ENCODE results near the gene EPHA6.
"Not testable (repeated sequence)": the region's sequence is repeated elsewhere in the genome, so short reads cannot be mapped to it uniquely, and the experiment has no call there.

EPHA6 gene

GRCh38 chr3:96931119-96931862 is 116.9 kb downstream of the EPHA6 start:
- DNase-seq: no peak

GRCh38 chr3:96942131-96942530 is 127.7 kb downstream of the EPHA6 start:
- DNase-seq: not testable (repeated sequence)

GRCh38 chr3:96958856-96959255 is 144.5 kb downstream of the EPHA6 start:
- no peak for DNase-seq

DNA sequence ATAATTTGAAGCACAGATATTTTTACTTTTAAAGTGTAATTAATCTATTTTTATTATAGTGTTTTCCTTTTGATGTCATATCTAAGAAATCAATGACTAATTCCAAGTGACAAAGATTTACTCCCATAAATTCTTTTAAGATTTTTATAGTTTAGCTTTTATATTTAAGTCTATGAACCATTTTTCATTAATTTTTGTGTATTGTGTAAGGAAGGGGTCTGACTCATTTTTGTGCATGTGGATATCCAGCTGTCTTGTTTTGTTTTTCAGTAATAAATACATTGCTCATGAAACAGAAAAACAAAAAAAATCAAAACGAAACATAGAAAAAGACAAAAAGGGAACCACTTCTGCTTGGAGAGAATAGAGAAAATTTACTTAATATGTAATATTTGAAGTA is 145.1 kb downstream of the EPHA6 start:
- DNase-seq: no peak

- DNase-seq: no peak
These were observed 145.7 kb downstream of the EPHA6 start for GRCh38 chr3:96959901-96960641.

DNA sequence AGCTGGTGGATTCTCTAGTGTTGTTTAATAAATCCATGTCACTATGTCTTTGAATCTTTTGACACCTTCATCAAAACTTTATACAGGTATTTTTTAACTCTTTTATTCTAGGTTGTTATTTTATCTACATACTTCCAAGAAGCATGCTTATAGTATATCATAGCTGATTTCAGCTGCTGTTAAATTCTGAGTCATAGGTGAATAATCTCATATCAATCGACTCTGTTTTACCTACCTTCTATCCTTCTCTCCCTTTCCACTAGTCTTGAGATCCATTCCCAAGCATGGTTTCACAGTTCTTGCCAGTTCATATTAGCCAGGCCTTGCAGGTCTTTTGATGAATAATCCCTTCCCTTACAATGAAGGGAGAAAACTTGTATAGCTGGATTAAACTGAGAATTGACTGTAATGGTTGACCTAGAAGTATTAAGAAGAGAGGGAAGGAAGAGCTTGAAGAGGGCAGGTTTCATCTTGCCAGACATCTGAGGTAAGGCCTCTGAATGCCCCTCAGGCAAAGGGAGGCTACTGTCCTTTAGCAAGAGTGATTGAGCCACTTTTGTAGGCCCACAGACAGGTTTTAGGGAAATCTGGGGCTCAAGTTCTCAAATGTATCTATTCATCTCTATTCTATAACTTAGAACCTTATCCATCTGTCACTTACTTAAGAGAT is 146.4 kb downstream of the EPHA6 start:
- no peak for DNase-seq

GRCh38 chr3:96961576-96961975 is 147.2 kb downstream of the EPHA6 start:
- no peak for DNase-seq

- DNase-seq: no peak
These were observed 152.0 kb downstream of the EPHA6 start for GRCh38 chr3:96966181-96966929.

DNA sequence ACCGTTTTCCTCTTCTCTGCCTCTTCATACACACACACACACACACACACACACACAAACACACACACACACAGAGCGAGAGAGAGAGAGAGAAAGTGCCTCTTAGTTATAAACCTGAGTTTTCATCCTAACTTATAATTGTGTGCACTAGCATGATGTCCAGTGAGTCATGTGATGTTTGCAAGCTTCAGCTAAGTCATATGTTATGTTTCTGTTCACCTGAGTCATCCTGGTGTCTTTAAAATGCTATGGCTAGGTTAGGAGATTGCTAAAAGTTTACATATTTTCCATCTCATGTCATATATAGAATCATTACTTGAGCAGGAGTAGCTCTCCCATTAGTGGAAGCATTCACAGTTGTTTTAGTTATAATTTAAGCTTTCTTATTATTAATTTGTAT is 155.8 kb downstream of the EPHA6 start:
- no peak for DNase-seq

DNA sequence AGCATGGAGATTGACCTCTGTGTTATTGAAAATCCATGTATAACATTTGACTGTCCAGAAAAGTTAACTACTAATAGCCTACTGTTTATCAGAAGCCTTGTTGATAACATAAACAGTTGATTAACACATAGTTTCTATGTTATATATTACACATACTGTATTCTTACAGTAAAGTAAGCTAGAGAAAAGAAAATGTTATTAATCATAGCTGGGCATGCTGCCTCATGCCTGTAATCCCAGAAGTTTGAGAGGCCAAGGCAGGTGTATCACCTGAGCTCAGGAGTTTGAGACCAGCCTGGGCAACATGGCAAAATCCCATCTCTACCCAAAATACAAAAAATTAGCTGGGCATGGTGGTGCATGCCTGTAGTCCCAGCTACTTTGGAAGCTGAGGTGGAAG is 163.3 kb downstream of the EPHA6 start:
- no peak for DNase-seq

DNA sequence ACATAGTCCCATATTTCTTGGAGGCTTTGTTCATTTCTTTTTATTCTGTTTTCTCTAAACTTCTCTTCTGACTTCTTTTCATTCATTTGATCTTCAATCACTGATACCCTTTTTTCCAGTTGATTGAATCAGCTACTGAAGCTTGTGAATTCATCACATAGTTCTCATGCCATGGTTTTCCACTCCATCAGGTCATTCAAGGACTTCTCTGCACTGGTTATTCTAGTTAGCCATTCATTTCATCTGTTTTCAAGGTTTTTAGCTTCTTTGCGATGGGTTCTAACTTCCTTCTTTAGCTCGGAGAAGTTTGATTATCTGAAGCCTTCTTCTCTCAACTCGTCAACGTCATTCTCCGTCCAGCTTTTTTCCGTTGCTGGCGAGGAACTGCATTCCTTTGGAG is 169.3 kb downstream of the EPHA6 start:
- DNase-seq: not testable (repeated sequence)

GRCh38 chr3:96986241-96986640 is 171.8 kb downstream of the EPHA6 start:
- DNase-seq: no peak

GRCh38 chr3:96991231-96991630 is 176.8 kb downstream of the EPHA6 start:
- DNase-seq: no peak

DNA sequence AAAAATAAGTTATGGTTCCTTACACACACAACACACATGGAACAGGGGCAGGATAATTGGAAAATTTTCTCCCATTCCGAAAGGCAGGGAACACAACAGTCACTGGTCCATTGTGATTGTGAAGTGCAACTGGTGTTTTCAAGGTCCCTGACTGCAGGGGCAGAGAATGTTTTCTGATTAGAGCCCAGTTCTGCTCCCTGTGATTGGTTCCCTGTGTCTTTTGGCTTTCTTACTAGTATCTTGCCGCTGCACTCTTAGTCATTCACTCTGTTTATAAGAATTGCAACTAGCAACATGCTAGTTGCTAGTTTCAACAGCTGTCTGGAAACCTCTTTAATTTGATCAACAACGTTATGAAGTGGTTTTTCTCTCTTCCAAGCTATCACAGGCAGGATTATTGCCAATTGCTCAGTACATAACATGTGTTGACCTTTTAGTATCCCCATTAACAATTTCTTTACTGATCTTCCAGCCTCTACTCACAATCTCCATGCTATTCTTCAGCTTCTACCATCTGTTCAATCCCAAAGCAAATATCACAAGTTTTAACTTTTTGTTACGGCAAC is 177.5 kb downstream of the EPHA6 start:
- DNase-seq: no peak

- no peak for DNase-seq
These were observed 180.6 kb downstream of the EPHA6 start for GRCh38 chr3:96994988-96995387.

DNA sequence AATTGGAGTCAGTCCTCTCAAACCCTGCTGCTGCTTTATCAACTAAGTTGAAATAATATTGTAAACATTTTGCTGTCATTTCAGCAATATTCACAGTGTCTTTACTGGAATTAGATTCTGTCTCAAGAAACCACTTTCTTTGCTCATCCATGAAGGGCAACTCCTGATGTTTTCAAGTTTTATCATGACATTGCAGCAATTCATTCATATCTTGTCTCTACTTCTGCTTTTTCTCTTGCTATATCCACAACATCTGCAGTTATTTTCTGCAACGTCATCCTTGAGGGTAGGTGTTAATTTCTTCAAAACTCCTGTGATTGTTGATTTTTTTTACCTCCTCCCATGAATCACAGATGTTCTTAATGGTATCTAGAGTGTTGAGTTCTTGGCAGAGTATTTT is 181.6 kb downstream of the EPHA6 start:
- no peak for DNase-seq

GRCh38 chr3:97001611-97002010 is 187.2 kb downstream of the EPHA6 start:
- DNase-seq: no peak

DNA sequence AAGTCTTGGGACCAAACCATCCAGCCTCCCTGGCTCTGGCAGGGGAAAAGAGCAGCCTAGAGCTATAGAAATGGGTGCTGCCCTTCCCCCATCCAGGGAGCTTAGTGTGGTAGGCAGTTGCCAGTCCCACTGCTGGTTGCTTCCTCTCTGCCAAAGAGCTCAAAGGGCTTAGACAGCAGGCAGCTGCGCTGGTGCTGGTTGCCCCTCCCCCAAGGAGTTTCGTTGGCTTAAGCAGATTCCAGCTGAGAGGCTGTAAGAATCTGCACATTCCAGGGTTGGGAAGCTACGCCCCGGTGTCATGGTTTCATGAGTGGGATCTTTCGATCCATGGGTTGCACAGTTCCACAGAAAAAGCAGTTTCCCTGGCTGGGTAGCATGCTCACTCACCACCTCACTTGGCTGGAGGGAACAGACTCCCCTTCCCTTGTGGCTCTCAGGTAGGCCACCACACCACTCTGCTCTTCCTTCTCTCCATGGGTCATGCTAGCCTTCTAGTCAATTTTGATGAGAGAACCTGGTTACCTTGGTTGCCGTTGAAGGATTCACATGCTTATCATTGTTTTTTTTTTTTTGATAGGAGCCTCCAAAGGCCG is 195.1 kb downstream of the EPHA6 start:
- no peak for DNase-seq

DNA sequence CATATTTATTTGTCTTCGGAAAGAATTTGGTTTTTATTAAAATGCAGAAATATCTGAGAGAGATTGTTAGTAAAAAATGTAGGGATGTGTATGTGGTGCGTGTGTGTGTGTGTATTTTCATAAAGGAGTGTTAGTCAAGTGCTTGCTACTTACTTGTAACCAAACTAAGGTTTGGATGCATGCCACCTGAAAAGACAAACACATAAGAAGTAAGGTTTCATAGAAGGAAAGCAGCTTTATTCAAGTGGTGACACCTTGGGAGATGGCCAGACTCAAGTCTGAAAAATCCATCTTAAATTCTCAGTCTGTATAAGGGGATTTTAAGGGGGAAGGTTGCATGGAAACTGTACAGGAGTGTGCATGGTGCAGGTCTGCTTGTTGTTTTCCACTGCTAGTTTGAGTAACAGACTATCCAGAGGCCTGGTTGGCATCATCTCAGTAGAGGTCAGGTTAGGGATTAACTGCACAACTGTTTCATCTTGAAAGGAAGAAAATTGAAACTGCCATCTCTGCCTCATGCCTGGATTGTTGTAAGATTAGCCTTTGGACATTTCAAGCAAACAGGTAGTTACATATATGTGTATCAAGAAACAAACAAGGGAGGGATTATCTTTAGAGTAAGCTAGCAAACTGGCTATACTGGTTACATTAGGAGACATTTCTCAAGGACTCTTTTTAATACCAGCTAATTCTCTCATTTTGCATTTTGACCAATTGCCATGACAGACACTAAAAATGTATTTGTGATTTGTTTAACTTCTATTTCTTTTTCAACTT is 196.7 kb downstream of the EPHA6 start:
- no peak for DNase-seq

- no peak for DNase-seq
These were observed 207.4 kb downstream of the EPHA6 start for GRCh38 chr3:97021778-97022177.

DNA sequence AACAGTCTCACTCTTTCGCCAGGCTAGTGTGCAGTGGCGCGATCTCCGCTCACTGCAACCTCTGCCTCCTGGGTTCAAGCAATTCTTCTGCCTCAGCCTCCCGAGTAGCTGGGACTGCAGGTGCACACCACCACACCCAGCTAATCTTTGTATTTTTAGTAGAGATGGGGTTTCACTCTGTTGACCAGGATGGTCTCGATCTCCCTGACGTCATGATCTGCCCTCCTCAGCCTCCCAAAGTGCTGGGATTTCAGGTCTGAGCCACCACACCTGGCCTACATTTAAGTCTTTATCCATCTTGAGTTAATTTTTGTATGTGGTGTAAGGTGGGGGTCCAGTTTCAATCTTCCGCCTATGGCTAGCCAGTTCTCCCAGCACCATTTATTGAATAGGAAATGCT is 211.2 kb downstream of the EPHA6 start:
- DNase-seq: not testable (repeated sequence)

GRCh38 chr3:97029972-97030371 is 215.6 kb downstream of the EPHA6 start:
- DNase-seq: no peak
